Uterus (tissue), 2 donors: ENCODE measurements around the gene CASR.

ENCODE experiments used
- POLR2A ChIP-seq, 2 donors: fragments of 450-650 bp; IDR thresholded peaks; one replicate each; pipeline ENCODE4 v1.6.1; 2016; ENCODE audit warnings: antibody characterized with exemption in 2 of 2, mild to moderate bottlenecking in 1 of 2, moderate library complexity in 1 of 2
- TF ChIP-seq, protein P1 (sequence below), 4 experiments: fragments of 200-600 bp in 2 of 4; fragments of 450-650 bp in 2 of 4; sonication (generic) in 2 of 4; IDR thresholded peaks; one replicate each; pipeline ENCODE4 v1.5.1; 2016 to 2019; ENCODE audit warnings: antibody characterized with exemption in 4 of 4, mild to moderate bottlenecking in 2 of 4, moderate library complexity in 1 of 4

DNA sequence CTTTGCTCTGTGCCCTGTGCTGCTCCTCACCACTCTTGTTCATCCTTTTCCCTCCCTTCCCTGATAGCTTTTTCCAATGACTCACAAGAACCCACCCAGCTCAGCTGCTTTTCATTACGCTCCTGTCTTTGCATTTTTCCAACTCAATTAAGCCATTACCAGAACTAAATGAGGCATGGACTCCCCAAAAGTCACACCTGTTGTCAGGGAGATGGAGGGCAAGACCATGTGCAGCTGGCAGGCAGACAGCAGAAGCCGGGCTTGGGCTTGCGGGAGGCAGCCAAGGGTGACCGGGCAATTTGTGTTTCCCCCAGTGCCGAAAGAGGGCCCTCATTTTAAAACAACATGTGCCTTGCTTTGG is 64.3 kb downstream of the CASR start:
- TF ChIP-seq POLR2A (IDR thresholded peaks at IDR 0.05), result no peak
- TF ChIP-seq, protein P1, sequence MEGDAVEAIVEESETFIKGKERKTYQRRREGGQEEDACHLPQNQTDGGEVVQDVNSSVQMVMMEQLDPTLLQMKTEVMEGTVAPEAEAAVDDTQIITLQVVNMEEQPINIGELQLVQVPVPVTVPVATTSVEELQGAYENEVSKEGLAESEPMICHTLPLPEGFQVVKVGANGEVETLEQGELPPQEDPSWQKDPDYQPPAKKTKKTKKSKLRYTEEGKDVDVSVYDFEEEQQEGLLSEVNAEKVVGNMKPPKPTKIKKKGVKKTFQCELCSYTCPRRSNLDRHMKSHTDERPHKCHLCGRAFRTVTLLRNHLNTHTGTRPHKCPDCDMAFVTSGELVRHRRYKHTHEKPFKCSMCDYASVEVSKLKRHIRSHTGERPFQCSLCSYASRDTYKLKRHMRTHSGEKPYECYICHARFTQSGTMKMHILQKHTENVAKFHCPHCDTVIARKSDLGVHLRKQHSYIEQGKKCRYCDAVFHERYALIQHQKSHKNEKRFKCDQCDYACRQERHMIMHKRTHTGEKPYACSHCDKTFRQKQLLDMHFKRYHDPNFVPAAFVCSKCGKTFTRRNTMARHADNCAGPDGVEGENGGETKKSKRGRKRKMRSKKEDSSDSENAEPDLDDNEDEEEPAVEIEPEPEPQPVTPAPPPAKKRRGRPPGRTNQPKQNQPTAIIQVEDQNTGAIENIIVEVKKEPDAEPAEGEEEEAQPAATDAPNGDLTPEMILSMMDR (IDR thresholded peaks at IDR 0.05), result no peak
